Measurements from ENCODE around the gene NIPAL1. TPM values are rescaled to one million over a fixed set of nuclear protein-coding genes. Genes with fewer than 3 reads are reported as not detected.

The NIPAL1 gene
- total RNA-seq, 2 donors from 2014 or later: 3.4 to 8.4 TPM

GRCh38 chr4:48012824-48013223, 3.7 kb upstream of the NIPAL1 start:
- Mint-ChIP-seq H3K4me3 (no peak overlapping the region), H3K27me3 (ENCODE audit: insufficient read depth) (peaks cover 12% of the 10 kb centered on the region), H3K27ac (no peak overlapping the region), H3K9me3 (peaks cover 69% of the 10 kb centered on the region), H3K36me3 (ENCODE audit: low read depth) (peaks cover 14% of the 10 kb centered on the region), H3K4me1 (peaks cover 4% of the 10 kb centered on the region)
- no peaks in the 10 kb centered on the region for H3K4me1 ChIP-seq (ENCODE audit: control insufficient read depth, insufficient read depth, low read length)
- no peak for TF ChIP-seq CTCF (conservative IDR thresholded peaks at IDR 0.05)
- H3K9me3 ChIP-seq (ENCODE audit: control insufficient read depth, low read length): peaks cover 62% of the 10 kb centered on the region
- H3K27ac ChIP-seq (ENCODE audit: low read depth, low read length): no peak overlapping the region
- H3K4me3 ChIP-seq (ENCODE audit: low read length): peak overlapping the region; percentile 19
- no peak for DNase-seq
- WGBS, 2 experiments (ENCODE audit: insufficient coverage in 1 of 2, insufficient read length in 1 of 2): 86 to 100% methylated on average over 1 to 3 of the region's 3 CpGs
- H3K9ac ChIP-seq (ENCODE audit: extremely low read depth, low read length, poor library complexity, severe bottlenecking): no peak overlapping the region
- peaks cover 10% of the 10 kb centered on the region for H3K27me3 ChIP-seq (ENCODE audit: control insufficient read depth, insufficient read depth, low read length, poor library complexity, severe bottlenecking)
- no peaks in the 10 kb centered on the region for H3K36me3 ChIP-seq (ENCODE audit: control insufficient read depth, insufficient read depth, low read length)

- H3K9me3 ChIP-seq (ENCODE audit: control insufficient read depth, low read length): peaks cover 40% of the 10 kb centered on the region
- DNase-seq: no peak
- peaks cover 27% of the 10 kb centered on the region for H3K27me3 ChIP-seq (ENCODE audit: control insufficient read depth, insufficient read depth, low read length, poor library complexity, severe bottlenecking)
- H3K36me3 ChIP-seq (ENCODE audit: control insufficient read depth, insufficient read depth, low read length): no peaks in the 10 kb centered on the region
- peaks cover 10% of the 10 kb centered on the region for H3K36me3 Mint-ChIP-seq (ENCODE audit: low read depth)
- H3K27me3 Mint-ChIP-seq (ENCODE audit: insufficient read depth): peaks cover 33% of the 10 kb centered on the region
- TF ChIP-seq CTCF (conservative IDR thresholded peaks at IDR 0.05): no peak
- peaks cover 48% of the 10 kb centered on the region for H3K9me3 Mint-ChIP-seq
- no peak overlapping the region for H3K4me3 Mint-ChIP-seq
- H3K4me1 Mint-ChIP-seq: peaks cover 4% of the 10 kb centered on the region
- H3K27ac ChIP-seq (ENCODE audit: low read depth, low read length): no peak overlapping the region
- peaks cover 6% of the 10 kb centered on the region for H3K4me1 ChIP-seq (ENCODE audit: control insufficient read depth, insufficient read depth, low read length)
- WGBS, 2 experiments (ENCODE audit: insufficient coverage in 1 of 2, insufficient read length in 1 of 2): 96% methylated on average over 4 of the region's 4 CpGs; no CpG with 5 or more reads in 1 of the 2 experiments
- peak overlapping the region; percentile 92 for H3K4me3 ChIP-seq (ENCODE audit: low read length)
- H3K9ac ChIP-seq (ENCODE audit: extremely low read depth, low read length, poor library complexity, severe bottlenecking): no peak overlapping the region
- no peak overlapping the region for H3K27ac Mint-ChIP-seq
Observed at GRCh38 chr4:48015216-48015615, 1.4 kb upstream of the NIPAL1 start.

- H3K4me1 Mint-ChIP-seq: peaks cover 4% of the 10 kb centered on the region
- peak overlapping the region; percentile 92 for H3K4me3 ChIP-seq (ENCODE audit: low read length)
- H3K36me3 Mint-ChIP-seq (ENCODE audit: low read depth): peaks cover 7% of the 10 kb centered on the region
- H3K9me3 ChIP-seq (ENCODE audit: control insufficient read depth, low read length): peaks cover 35% of the 10 kb centered on the region
- H3K4me3 Mint-ChIP-seq: peak overlapping the region; percentile 80
- no peak overlapping the region for H3K27ac Mint-ChIP-seq
- no peaks in the 10 kb centered on the region for H3K36me3 ChIP-seq (ENCODE audit: control insufficient read depth, insufficient read depth, low read length)
- no peak for DNase-seq
- TF ChIP-seq CTCF (conservative IDR thresholded peaks at IDR 0.05): no peak
- H3K27me3 Mint-ChIP-seq (ENCODE audit: insufficient read depth): peaks cover 33% of the 10 kb centered on the region
- peaks cover 43% of the 10 kb centered on the region for H3K9me3 Mint-ChIP-seq
- H3K27me3 ChIP-seq (ENCODE audit: control insufficient read depth, insufficient read depth, low read length, poor library complexity, severe bottlenecking): peaks cover 27% of the 10 kb centered on the region
- no peak overlapping the region for H3K27ac ChIP-seq (ENCODE audit: low read depth, low read length)
- WGBS, 2 experiments (ENCODE audit: insufficient coverage in 1 of 2, insufficient read length in 1 of 2): 83 to 92% methylated on average over 4 of the region's 5 CpGs
- no peak overlapping the region for H3K9ac ChIP-seq (ENCODE audit: extremely low read depth, low read length, poor library complexity, severe bottlenecking)
- H3K4me1 ChIP-seq (ENCODE audit: control insufficient read depth, insufficient read depth, low read length): peaks cover 6% of the 10 kb centered on the region
Observed at GRCh38 chr4:48015678-48016077, 894 bp upstream of the NIPAL1 start.
